SK-N-SH treated with all-trans-retinoic acid at 6 μM for 48 hours (cell line): ENCODE results near the gene SORCS2.

Experiments
- ATAC-seq: fragments of 200-7000 bp; cut with Tn5 transposase; 3 replicates; pipeline ENCODE4 v1.9.1; 2020; ENCODE audit warnings: mild to moderate bottlenecking, moderate library complexity
- ARNTL ChIP-seq: fragments of 450-650 bp; formaldehyde crosslinking; IDR thresholded peaks from 2 replicates; pipeline ENCODE4 v1.5.0; 2020; ENCODE audit warnings: low read depth, mild to moderate bottlenecking, moderate library complexity, borderline replicate concordance
- BACH2 ChIP-seq: fragments of 250-450 bp; sonication (Bioruptor Pico); IDR thresholded peaks from 2 replicates; pipeline ENCODE4 v1.9.0; 2021; ENCODE audit warnings: mild to moderate bottlenecking, borderline replicate concordance
- ESRRG ChIP-seq: fragments of 250-450 bp; sonication (Bioruptor Pico); IDR thresholded peaks from 2 replicates; pipeline ENCODE4 v1.6.1; 2021; ENCODE audit warnings: mild to moderate bottlenecking
- GLIS3 ChIP-seq: fragments of 250-450 bp; sonication (Bioruptor Pico); IDR thresholded peaks from 2 replicates; pipeline ENCODE4 v1.5.0; 2020; ENCODE audit warnings: mild to moderate bottlenecking, moderate library complexity
- ISL1 ChIP-seq: fragments of 250-450 bp; sonication (Bioruptor Pico); IDR thresholded peaks from 2 replicates; pipeline ENCODE4 v2.1.2; 2022; ENCODE audit warnings: mild to moderate bottlenecking, moderate library complexity
- OSR1 ChIP-seq: fragments of 250-450 bp; sonication (Bioruptor Pico); IDR thresholded peaks from 2 replicates; pipeline ENCODE4 v1.8.0; 2022; ENCODE audit warnings: moderate library complexity, mild to moderate bottlenecking, inconsistent platforms
- PPARA ChIP-seq: fragments of 250-450 bp; sonication (Bioruptor Pico); IDR thresholded peaks from 2 replicates; pipeline ENCODE4 v1.5.0; 2020; ENCODE audit warnings: mild to moderate bottlenecking, borderline replicate concordance
- SNAI2 ChIP-seq: fragments of 250-450 bp; sonication (Bioruptor Pico); IDR thresholded peaks from 2 replicates; pipeline ENCODE4 v1.5.0; 2020; ENCODE audit warnings: mild to moderate bottlenecking, moderate library complexity
- TCF4 ChIP-seq: fragments of 250-450 bp; sonication (Bioruptor Pico); IDR thresholded peaks from 2 replicates; pipeline ENCODE4 v1.8.0; 2021; ENCODE audit warnings: mild to moderate bottlenecking, moderate library complexity, borderline replicate concordance
- TOX ChIP-seq: fragments of 250-450 bp; sonication (Bioruptor Pico); IDR thresholded peaks from 2 replicates; pipeline ENCODE4 v1.8.0; 2021; ENCODE audit warnings: mild to moderate bottlenecking, moderate library complexity, borderline replicate concordance
- ZC3H10 ChIP-seq: fragments of 250-450 bp; sonication (Bioruptor Pico); IDR thresholded peaks from 2 replicates; pipeline ENCODE4 v1.5.1; 2021; ENCODE audit warnings: mild to moderate bottlenecking, moderate library complexity
- ZFP3 ChIP-seq: fragments of 250-450 bp; sonication (Bioruptor Pico); IDR thresholded peaks from 2 replicates; pipeline ENCODE4 v1.5.0; 2020; ENCODE audit warnings: mild to moderate bottlenecking, moderate library complexity
- ZFP30 ChIP-seq: fragments of 450-650 bp; formaldehyde crosslinking; IDR thresholded peaks from 2 replicates; pipeline ENCODE4 v1.5.0; 2022; ENCODE audit warnings: mild to moderate bottlenecking, moderate library complexity
- ZNF565 ChIP-seq: fragments of 450-650 bp; formaldehyde crosslinking; conservative IDR thresholded peaks from 2 replicates; pipeline ENCODE4 v1.5.0; 2020; ENCODE audit warnings: low read depth, mild to moderate bottlenecking, moderate library complexity
- ZNF70 ChIP-seq: fragments of 450-650 bp; formaldehyde crosslinking; IDR thresholded peaks from 2 replicates; pipeline ENCODE4 v1.5.0; 2020; ENCODE audit warnings: mild to moderate bottlenecking, moderate library complexity
- ZNF8 ChIP-seq: fragments of 450-650 bp; formaldehyde crosslinking; IDR thresholded peaks from 2 replicates; pipeline ENCODE4 v1.5.0; 2020; ENCODE audit warnings: mild to moderate bottlenecking, moderate library complexity
- TF ChIP-seq, protein P1 (sequence below): fragments of 250-450 bp; sonication (Bioruptor Pico); IDR thresholded peaks from 2 replicates; pipeline ENCODE4 v1.5.1; 2020; ENCODE audit warnings: low read depth, mild to moderate bottlenecking, moderate library complexity
- TF ChIP-seq, protein P2 (sequence below): fragments of 250-450 bp; sonication (Bioruptor Pico); IDR thresholded peaks from 2 replicates; pipeline ENCODE4 v1.5.0; 2020; ENCODE audit warnings: mild to moderate bottlenecking, moderate library complexity
- TF ChIP-seq, protein P3 (sequence below): fragments of 250-450 bp; sonication (Bioruptor Pico); IDR thresholded peaks from 2 replicates; pipeline ENCODE4 v1.8.0; 2020; ENCODE audit warnings: mild to moderate bottlenecking, moderate library complexity, borderline replicate concordance
- TF ChIP-seq, protein P4 (sequence below): fragments of 250-450 bp; sonication (Bioruptor Pico); IDR thresholded peaks from 2 replicates; pipeline ENCODE4 v1.8.0; 2021; ENCODE audit warnings: low read depth, mild to moderate bottlenecking, moderate library complexity, borderline replicate concordance
- TF ChIP-seq, protein P5 (sequence below): fragments of 250-450 bp; sonication (Bioruptor Pico); IDR thresholded peaks from 2 replicates; pipeline ENCODE4 v1.5.1; 2021; ENCODE audit warnings: mild to moderate bottlenecking, moderate library complexity

The SORCS2 gene

DNA sequence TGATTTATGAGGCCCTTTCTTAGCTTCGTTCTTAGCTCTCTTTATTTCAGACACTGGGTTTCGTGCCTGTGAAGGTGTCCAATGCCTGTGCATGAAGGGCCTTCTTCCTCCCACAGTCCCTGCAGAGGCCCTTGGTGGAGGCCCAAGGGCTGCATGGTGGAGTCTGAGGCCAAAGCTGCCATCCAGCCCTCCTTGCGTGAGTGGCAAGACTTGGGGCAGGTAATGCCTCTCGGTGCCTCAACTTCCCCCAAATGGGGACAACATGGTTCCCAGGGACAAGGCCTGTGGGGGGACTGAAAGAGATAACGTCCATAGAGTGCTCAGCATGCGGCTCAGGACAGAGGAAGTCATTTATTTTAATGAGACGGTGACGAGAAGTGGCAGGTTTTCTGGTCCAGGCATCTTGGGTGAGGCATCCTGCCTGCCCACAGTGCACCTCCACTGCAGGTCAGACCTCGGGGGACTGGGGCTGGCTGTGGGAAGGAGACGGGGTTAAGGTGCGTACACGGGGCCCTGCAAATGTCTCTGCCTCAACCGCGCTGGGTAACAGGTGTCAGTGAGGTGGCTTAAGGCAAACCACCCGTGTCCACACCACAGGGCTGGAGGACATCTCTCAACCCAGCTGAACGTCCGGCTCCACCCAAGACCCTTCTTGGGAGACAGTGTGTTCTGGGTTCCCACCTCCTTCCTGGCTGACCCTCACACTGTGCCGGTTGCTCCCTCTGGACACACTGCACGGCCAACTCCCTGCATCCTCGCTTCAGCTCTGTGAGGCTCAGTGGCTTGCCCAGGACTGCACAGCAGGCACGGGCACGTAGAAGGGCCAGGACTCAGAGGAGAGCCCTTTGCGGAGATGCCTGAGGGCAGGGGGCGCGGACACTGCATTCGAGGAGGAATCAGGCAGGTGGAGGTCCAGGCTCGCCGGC is 191.9 kb downstream of the SORCS2 start:
- TF ChIP-seq ZNF8 (CRISPR knock-in tag) (no peak), OSR1 (CRISPR knock-in tag) (no peak), TOX (CRISPR knock-in tag) (no peak), SNAI2 (CRISPR knock-in tag) (no peak), GLIS3 (CRISPR knock-in tag) (no peak)
- no peak for ATAC-seq

DNA sequence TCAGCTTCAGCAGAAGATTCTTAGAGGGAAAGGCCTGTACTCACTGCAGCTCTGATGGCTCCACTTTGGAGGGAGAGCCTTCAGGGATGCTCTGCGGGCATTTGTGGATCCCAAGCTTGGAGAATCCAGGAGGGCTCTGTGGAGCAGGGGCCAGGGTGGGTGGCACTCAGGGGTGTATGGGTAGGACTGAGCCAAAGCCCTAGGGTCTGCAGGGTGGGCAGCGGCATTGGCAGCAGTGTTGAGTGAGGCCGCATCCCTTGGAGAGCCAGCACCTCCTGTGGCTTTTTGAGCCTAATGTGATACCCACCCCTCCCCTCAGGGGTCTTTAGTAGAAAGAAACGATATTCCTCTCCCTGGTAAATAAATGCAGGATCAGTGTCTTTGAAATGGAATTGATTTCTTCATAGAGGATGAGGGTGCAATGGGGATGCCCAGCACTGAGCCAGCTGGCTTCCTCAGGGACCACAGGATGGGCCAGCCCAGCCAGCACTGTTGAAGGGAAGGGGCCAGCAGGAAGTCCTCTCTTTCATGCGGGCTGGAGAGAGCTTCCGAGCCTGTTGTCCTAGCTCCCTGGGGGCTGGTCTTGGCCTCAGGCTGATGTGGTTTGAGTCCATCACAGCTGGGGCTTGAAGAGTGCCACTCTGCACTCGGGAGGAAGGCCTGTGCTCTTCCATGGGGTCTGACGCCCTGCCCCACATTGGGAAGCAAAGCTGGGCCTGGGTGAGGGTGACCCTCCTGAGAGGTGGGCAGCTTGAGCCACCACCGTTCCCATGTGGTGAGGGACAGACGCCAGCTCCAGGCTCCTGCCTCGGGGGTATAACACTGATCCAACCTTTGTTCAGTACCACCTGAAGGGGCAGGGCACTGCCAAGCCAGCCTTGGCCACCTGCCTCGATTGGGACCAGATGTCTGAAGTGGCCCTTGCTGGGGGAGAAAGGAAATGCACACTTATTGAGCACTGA is 192.9 kb downstream of the SORCS2 start:
- TF ChIP-seq TCF4 (CRISPR knock-in tag) (no peak), BACH2 (no peak), ZC3H10 (no peak), ARNTL (CRISPR knock-in tag) (no peak), ISL1 (CRISPR knock-in tag) (no peak), GLIS3 (CRISPR knock-in tag) (no peak), ZFP3 (CRISPR knock-in tag) (no peak), ZNF8 (CRISPR knock-in tag) (no peak), ZNF70 (CRISPR knock-in tag) (no peak), ZNF565 (CRISPR knock-in tag) (no peak), SNAI2 (CRISPR knock-in tag) (no peak), ESRRG (CRISPR knock-in tag) (no peak), PPARA (CRISPR knock-in tag) (no peak), ZFP30 (CRISPR knock-in tag) (no peak)
- TF ChIP-seq, protein P1, sequence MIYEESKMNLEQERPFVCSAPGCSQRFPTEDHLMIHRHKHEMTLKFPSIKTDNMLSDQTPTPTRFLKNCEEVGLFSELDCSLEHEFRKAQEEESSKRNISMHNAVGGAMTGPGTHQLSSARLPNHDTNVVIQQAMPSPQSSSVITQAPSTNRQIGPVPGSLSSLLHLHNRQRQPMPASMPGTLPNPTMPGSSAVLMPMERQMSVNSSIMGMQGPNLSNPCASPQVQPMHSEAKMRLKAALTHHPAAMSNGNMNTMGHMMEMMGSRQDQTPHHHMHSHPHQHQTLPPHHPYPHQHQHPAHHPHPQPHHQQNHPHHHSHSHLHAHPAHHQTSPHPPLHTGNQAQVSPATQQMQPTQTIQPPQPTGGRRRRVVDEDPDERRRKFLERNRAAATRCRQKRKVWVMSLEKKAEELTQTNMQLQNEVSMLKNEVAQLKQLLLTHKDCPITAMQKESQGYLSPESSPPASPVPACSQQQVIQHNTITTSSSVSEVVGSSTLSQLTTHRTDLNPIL, result no peak
- TF ChIP-seq, protein P2, sequence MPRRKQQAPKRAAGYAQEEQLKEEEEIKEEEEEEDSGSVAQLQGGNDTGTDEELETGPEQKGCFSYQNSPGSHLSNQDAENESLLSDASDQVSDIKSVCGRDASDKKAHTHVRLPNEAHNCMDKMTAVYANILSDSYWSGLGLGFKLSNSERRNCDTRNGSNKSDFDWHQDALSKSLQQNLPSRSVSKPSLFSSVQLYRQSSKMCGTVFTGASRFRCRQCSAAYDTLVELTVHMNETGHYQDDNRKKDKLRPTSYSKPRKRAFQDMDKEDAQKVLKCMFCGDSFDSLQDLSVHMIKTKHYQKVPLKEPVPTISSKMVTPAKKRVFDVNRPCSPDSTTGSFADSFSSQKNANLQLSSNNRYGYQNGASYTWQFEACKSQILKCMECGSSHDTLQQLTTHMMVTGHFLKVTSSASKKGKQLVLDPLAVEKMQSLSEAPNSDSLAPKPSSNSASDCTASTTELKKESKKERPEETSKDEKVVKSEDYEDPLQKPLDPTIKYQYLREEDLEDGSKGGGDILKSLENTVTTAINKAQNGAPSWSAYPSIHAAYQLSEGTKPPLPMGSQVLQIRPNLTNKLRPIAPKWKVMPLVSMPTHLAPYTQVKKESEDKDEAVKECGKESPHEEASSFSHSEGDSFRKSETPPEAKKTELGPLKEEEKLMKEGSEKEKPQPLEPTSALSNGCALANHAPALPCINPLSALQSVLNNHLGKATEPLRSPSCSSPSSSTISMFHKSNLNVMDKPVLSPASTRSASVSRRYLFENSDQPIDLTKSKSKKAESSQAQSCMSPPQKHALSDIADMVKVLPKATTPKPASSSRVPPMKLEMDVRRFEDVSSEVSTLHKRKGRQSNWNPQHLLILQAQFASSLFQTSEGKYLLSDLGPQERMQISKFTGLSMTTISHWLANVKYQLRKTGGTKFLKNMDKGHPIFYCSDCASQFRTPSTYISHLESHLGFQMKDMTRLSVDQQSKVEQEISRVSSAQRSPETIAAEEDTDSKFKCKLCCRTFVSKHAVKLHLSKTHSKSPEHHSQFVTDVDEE (CRISPR knock-in tag), result no peak
- TF ChIP-seq, protein P3, sequence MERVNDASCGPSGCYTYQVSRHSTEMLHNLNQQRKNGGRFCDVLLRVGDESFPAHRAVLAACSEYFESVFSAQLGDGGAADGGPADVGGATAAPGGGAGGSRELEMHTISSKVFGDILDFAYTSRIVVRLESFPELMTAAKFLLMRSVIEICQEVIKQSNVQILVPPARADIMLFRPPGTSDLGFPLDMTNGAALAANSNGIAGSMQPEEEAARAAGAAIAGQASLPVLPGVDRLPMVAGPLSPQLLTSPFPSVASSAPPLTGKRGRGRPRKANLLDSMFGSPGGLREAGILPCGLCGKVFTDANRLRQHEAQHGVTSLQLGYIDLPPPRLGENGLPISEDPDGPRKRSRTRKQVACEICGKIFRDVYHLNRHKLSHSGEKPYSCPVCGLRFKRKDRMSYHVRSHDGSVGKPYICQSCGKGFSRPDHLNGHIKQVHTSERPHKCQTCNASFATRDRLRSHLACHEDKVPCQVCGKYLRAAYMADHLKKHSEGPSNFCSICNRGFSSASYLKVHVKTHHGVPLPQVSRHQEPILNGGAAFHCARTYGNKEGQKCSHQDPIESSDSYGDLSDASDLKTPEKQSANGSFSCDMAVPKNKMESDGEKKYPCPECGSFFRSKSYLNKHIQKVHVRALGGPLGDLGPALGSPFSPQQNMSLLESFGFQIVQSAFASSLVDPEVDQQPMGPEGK (CRISPR knock-in tag), result no peak
- TF ChIP-seq, protein P4, sequence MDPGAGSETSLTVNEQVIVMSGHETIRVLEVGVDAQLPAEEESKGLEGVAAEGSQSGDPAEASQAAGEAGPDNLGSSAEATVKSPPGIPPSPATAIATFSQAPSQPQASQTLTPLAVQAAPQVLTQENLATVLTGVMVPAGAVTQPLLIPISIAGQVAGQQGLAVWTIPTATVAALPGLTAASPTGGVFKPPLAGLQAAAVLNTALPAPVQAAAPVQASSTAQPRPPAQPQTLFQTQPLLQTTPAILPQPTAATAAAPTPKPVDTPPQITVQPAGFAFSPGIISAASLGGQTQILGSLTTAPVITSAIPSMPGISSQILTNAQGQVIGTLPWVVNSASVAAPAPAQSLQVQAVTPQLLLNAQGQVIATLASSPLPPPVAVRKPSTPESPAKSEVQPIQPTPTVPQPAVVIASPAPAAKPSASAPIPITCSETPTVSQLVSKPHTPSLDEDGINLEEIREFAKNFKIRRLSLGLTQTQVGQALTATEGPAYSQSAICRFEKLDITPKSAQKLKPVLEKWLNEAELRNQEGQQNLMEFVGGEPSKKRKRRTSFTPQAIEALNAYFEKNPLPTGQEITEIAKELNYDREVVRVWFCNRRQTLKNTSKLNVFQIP, result no peak
- TF ChIP-seq, protein P5, sequence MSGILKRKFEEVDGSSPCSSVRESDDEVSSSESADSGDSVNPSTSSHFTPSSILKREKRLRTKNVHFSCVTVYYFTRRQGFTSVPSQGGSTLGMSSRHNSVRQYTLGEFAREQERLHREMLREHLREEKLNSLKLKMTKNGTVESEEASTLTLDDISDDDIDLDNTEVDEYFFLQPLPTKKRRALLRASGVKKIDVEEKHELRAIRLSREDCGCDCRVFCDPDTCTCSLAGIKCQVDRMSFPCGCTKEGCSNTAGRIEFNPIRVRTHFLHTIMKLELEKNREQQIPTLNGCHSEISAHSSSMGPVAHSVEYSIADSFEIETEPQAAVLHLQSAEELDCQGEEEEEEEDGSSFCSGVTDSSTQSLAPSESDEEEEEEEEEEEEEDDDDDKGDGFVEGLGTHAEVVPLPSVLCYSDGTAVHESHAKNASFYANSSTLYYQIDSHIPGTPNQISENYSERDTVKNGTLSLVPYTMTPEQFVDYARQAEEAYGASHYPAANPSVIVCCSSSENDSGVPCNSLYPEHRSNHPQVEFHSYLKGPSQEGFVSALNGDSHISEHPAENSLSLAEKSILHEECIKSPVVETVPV, result no peak
- no peak for ATAC-seq
